ENCODE results near the gene CYP11A1. TPM values are rescaled to one million over a fixed set of nuclear protein-coding genes. Genes with fewer than 3 reads are reported as not detected.

Gene CYP11A1
- total RNA-seq, 1 donor from 2014 or later = 62.4 TPM

GRCh38 chr15:74352393-74352910 is 15.0 kb downstream of the CYP11A1 start:
- DNase-seq (ENCODE audit: low spot score in 2 of 2) = no peak
- intact Hi-C loops (cut with DNase I) = no loop called here
- no peaks in the 10 kb centered on the region for H3K27me3 ChIP-seq
- no peaks in the 10 kb centered on the region for H3K36me3 ChIP-seq
- TF ChIP-seq CTCF (IDR thresholded peaks at IDR 0.05) = no peak
- no peak overlapping the region for H3K4me3 ChIP-seq
- no peaks in the 10 kb centered on the region for H3K9me3 ChIP-seq
- no peaks in the 10 kb centered on the region for H3K4me1 ChIP-seq
- H3K27ac ChIP-seq = no peak overlapping the region

- H3K9me3 ChIP-seq = no peaks in the 10 kb centered on the region
- DNase-seq (ENCODE audit: low spot score in 2 of 2) = no peak
- intact Hi-C loops (cut with DNase I) = no loop called here
Observed at GRCh38 chr15:74351670-74352069, 15.8 kb downstream of the CYP11A1 start.

DNA sequence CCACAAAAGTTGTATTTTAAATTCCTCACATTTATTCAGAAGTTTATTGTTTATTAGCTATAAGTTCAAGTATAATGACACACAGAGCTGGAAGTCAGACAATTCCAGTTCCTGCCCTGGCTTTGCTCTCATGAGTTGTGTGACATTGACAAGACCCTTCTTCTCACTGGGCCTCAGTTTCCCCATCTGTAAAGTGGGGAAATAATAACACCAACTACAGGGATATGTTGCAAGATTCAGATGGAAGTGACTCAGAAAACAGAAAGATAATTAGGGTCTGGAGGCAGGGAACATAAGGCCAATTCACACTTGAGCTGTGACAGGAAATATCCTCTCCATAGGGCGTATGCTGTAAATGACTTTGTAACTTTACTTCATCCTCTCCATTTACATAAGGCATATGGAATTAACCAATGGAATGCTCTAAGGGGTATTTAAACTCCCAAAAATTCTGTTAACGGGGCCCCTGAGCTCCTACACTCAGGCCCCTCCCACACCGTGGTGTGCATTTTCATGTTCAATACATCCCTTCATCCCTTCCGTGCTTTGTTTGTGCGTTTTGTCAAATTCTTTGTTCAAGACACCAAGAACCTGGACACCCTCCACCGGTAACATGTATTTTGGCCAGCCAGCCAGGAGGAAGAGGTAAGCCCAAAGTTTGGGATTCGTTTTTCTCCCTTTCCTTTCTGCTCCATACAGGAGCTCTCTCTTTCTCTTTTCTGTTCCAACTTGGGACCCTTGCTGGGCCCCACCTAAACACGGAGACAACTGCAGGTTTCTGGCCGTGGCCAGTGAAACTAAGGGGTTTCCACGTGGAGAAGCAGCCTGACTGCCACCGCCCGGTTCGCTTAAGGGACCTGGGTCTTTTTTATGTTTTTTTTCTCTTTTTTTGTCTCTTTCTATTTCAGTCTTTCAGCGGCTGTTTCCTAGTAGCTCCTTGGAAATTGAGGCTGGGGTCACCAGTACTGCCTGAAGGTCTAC is 16.9 kb downstream of the CYP11A1 start:
- TF ChIP-seq CTCF (IDR thresholded peaks at IDR 0.05) = no peak
- no peaks in the 10 kb centered on the region for H3K27me3 ChIP-seq
- no peak overlapping the region for H3K27ac ChIP-seq

More at GRCh38 chr15:74351670-74352069, 15.8 kb downstream of the CYP11A1 start:
- TF ChIP-seq CTCF (IDR thresholded peaks at IDR 0.05) = no peak
- H3K4me1 ChIP-seq = no peaks in the 10 kb centered on the region
- H3K4me3 ChIP-seq = no peak overlapping the region
- H3K36me3 ChIP-seq = no peaks in the 10 kb centered on the region
- H3K27me3 ChIP-seq = no peaks in the 10 kb centered on the region
- H3K27ac ChIP-seq = no peak overlapping the region

DNA sequence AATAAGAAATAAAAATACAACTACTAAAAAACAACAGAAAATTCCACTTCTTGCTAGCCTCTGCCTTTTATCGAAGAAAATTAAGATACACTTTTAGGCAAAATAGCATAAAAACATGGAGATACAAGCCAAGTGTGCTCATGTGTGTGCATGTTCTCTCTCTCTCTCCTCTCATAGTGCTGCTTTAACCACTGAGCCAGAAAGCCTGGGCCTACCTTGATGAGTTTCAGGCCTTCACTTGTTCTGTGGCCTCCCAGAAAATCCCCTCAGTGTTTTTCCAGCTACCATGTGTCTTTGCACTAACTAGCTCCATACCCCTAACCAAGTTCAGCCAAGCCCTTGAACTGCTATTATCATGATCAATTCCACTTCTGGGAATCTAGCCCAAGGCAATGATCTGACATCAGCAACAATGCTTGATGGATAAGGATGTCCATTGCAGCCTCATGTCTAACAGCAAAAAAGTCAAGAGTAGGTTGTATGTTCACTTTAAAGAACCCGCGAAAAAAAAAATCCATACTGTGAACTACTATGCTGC is 18.1 kb downstream of the CYP11A1 start:
- Histone ChIP-seq H3K9me3 (no peaks in the 10 kb centered on the region), H3K4me1 (no peaks in the 10 kb centered on the region), H3K4me3 (no peak overlapping the region), H3K36me3 (no peaks in the 10 kb centered on the region), H3K27me3 (no peaks in the 10 kb centered on the region), H3K27ac (no peak overlapping the region)
- intact Hi-C loops (cut with DNase I) = no loop called here
- no peak for TF ChIP-seq CTCF (IDR thresholded peaks at IDR 0.05)
- no peak for DNase-seq (ENCODE audit: low spot score in 2 of 2)

More for the DNA sequence above, 16.9 kb downstream of the CYP11A1 start:
- Histone ChIP-seq H3K4me1 (no peaks in the 10 kb centered on the region), H3K9me3 (no peaks in the 10 kb centered on the region), H3K4me3 (no peak overlapping the region), H3K36me3 (no peaks in the 10 kb centered on the region)
- intact Hi-C loops (cut with DNase I) = no loop called here
- no peak for DNase-seq (ENCODE audit: low spot score in 2 of 2)

GRCh38 chr15:74347757-74348250 is 19.6 kb downstream of the CYP11A1 start:
- no peak for DNase-seq (ENCODE audit: low spot score in 2 of 2)
- no peak overlapping the region for H3K4me3 ChIP-seq
- no peaks in the 10 kb centered on the region for H3K36me3 ChIP-seq
- no peak for TF ChIP-seq CTCF (IDR thresholded peaks at IDR 0.05)
- intact Hi-C loops (cut with DNase I) = no loop called here
- no peaks in the 10 kb centered on the region for H3K27me3 ChIP-seq
- H3K9me3 ChIP-seq = no peaks in the 10 kb centered on the region
- H3K4me1 ChIP-seq = no peaks in the 10 kb centered on the region
- no peak overlapping the region for H3K27ac ChIP-seq

All from ascending aorta (tissue), 2 donors.